K562 (cell line): Measurements from ENCODE around the gene C2orf76. TPM values are rescaled to one million over a fixed set of nuclear protein-coding genes. Genes with fewer than 3 reads are reported as not detected.

Source experiments
- CCAR2 ChIP-seq: fragments of 200-400 bp; formaldehyde crosslinking; IDR thresholded peaks from 2 replicates; pipeline ENCODE4 v1.6.1; 2017; ENCODE audit warnings: mild to moderate bottlenecking, low read depth, low read length
- CEBPG ChIP-seq, 3 experiments: fragments of 200-800 bp in 1 of 3; sonication (Bioruptor generic) in 1 of 3; sonication (generic) in 1 of 3; formaldehyde crosslinking in 1 of 3; IDR thresholded peaks in 2 of 3; conservative IDR thresholded peaks in 1 of 3; 2 replicates each; pipeline versions ENCODE4 v1.6.1 to v1.8.0; 2016 to 2022; ENCODE audit warnings: missing compliant biosample characterization in 2 of 3, missing genetic modification characterization in 2 of 3, mild to moderate bottlenecking in 1 of 3, missing genetic modification reagents in 1 of 3
- CHD2 ChIP-seq: IDR thresholded peaks from 2 replicates; pipeline ENCODE4 v1.6.1; 2011; ENCODE audit warnings: low read depth, low read length
- CHD4 ChIP-seq: fragments of 200-600 bp; sonication (generic); IDR thresholded peaks from 3 replicates; pipeline ENCODE4 v1.6.1; 2012; ENCODE audit warnings: low read depth, mild to moderate bottlenecking, mixed read lengths, low read length, inconsistent platforms; ENCODE audit not compliant: insufficient read depth, insufficient replicate concordance, poor library complexity, severe bottlenecking
- DACH1 ChIP-seq: fragments of 450-650 bp; IDR thresholded peaks from 2 replicates; pipeline ENCODE4 v1.6.1; 2018; ENCODE audit not compliant: partially characterized antibody
- DIDO1 ChIP-seq: fragments of 450-650 bp; IDR thresholded peaks from 2 replicates; pipeline ENCODE4 v1.6.1; 2016; ENCODE audit warnings: low read depth, missing biosample characterization, missing genetic modification characterization
- GABPA ChIP-seq: fragments of 200-800 bp; sonication (Bioruptor generic); conservative IDR thresholded peaks from 2 replicates; pipeline ENCODE4 v1.6.1; 2016; ENCODE audit warnings: low read depth, missing genetic modification characterization, missing compliant biosample characterization
- MAFG ChIP-seq: fragments of 450-650 bp; conservative IDR thresholded peaks from 2 replicates; pipeline ENCODE4 v1.6.1; 2016; ENCODE audit warnings: missing genetic modification characterization, missing compliant biosample characterization
- MEF2A ChIP-seq: IDR thresholded peaks from 2 replicates; pipeline ENCODE4 v1.6.1; 2011; ENCODE audit warnings: low read depth, mild to moderate bottlenecking, low read length, moderate library complexity; ENCODE audit not compliant: control insufficient read depth
- NEUROD1 ChIP-seq: fragments of 150-350 bp; IDR thresholded peaks from 2 replicates; pipeline ENCODE4 v1.6.1; 2014; ENCODE audit warnings: borderline replicate concordance, low read length, low read depth; ENCODE audit not compliant: partially characterized antibody
- NR1H2 ChIP-seq: sonication (generic); formaldehyde crosslinking; IDR thresholded peaks from 2 replicates; pipeline ENCODE4 v1.4.0; 2020; ENCODE audit warnings: mild to moderate bottlenecking, missing genetic modification reagents
- PML ChIP-seq: IDR thresholded peaks from 2 replicates; pipeline ENCODE4 v1.6.1; 2012; ENCODE audit warnings: low read length, inconsistent platforms
- SUPT5H ChIP-seq: fragments of 450-650 bp; IDR thresholded peaks from 2 replicates; pipeline ENCODE4 v1.6.1; 2016
- TBP ChIP-seq: optimal IDR thresholded peaks from 2 replicates; pipeline ENCODE3; 2011; ENCODE audit warnings: low read depth, low read length, improper control_type of control experiment
- ZEB2 ChIP-seq: fragments of 450-650 bp; IDR thresholded peaks from 2 replicates; pipeline ENCODE4 v1.6.1; 2016
- ZNF143 ChIP-seq: sonication (generic); formaldehyde crosslinking; IDR thresholded peaks from 2 replicates; pipeline ENCODE4 v1.9.0; 2022; ENCODE audit warnings: mild to moderate bottlenecking, missing genetic modification reagents
- ZNF79 ChIP-seq: fragments of 250-450 bp; sonication (Bioruptor Pico); IDR thresholded peaks from 2 replicates; pipeline ENCODE4 v1.4.0; 2020; ENCODE audit warnings: low read depth, mild to moderate bottlenecking, moderate library complexity
- polyA plus RNA-seq, 8 experiments: library from polyadenylated mRNA; depleted of rRNA in 4 of 8; stranded (reverse) in 5 of 8; unstranded in 3 of 8; fragments of >200 nt; fragmentation: Nextera tagmentation in 2 of 8; fragmentation: Illumina TruSeq in 1 of 8; extraction: Ambion mirVana in 2 of 8; extraction: Trizol in 1 of 8; gene quantifications; 2 replicates each; pipeline versions ENCODE4 v1.2.1 to v1.2.3, GENCODE V29; 2011 to 2014; ENCODE audit warnings: inconsistent platforms in 1 of 8, missing spikeins in 1 of 8
- total RNA-seq, 7 experiments: library from RNA; depleted of rRNA in 6 of 7; stranded (reverse); fragments of >200 nt in 6 of 7; fragmentation: Illumina TruSeq in 2 of 7; extraction: Trizol in 2 of 7; gene quantifications; 2 replicates each; pipeline versions ENCODE4 v1.2.1 to v1.2.3, GENCODE V29; 2011 to 2021; ENCODE audit warnings: low replicate concordance in 1 of 7
- TF ChIP-seq, protein P1 (sequence below), 2 experiments: fragments of 250-450 bp in 1 of 2; fragments of 450-650 bp in 1 of 2; sonication (Bioruptor Pico) in 1 of 2; IDR thresholded peaks; 2 replicates each; pipeline versions ENCODE4 v1.6.1 to v1.8.0; 2016 to 2021; ENCODE audit warnings: mild to moderate bottlenecking in 2 of 2, moderate library complexity in 2 of 2, missing compliant biosample characterization in 1 of 2, missing genetic modification characterization in 1 of 2
- TF ChIP-seq, protein P2 (sequence below): fragments of 450-650 bp; formaldehyde crosslinking; IDR thresholded peaks from 2 replicates; pipeline ENCODE4 v1.4.0; 2022; ENCODE audit warnings: missing genetic modification characterization
- TF ChIP-seq, protein P3 (sequence below): fragments of 250-450 bp; sonication (Bioruptor Pico); IDR thresholded peaks from 2 replicates; pipeline ENCODE4 v1.6.1; 2021; ENCODE audit warnings: mild to moderate bottlenecking
- TF ChIP-seq, protein P4 (sequence below), 2 experiments: IDR thresholded peaks; 2 replicates each; pipeline ENCODE4 v1.6.1; 2012; ENCODE audit warnings: improper control_type of control experiment in 2 of 2, low read depth in 2 of 2, low read length in 2 of 2, borderline replicate concordance in 1 of 2

The C2orf76 gene
- total and polyA plus RNA-seq, 9 of the 15 experiments (the other 6 are each of a cell fraction or from before 2014, with no cell fraction given): 4.8 to 26.2 (median 14.5) TPM

GRCh38 chr2:119366649-119367471 is at the start of gene C2orf76, which contains the start of gene DBI (continued):
- TF ChIP-seq, protein P1, sequence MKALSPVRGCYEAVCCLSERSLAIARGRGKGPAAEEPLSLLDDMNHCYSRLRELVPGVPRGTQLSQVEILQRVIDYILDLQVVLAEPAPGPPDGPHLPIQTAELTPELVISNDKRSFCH (CRISPR knock-in tag; IDR thresholded peaks at IDR 0.05): no peak
- TF ChIP-seq, protein P1 (tag; IDR thresholded peaks at IDR 0.05): no peak
- TF ChIP-seq CCAR2: no peak
- peak; percentile 99 for TF ChIP-seq CEBPG (CRISPR knock-in tag; IDR thresholded peaks at IDR 0.05)
- TF ChIP-seq CEBPG (tag; conservative IDR thresholded peaks at IDR 0.05 in 1 of 2, IDR thresholded peaks at IDR 0.05 in 1 of 2): peak; percentile 97 to 99
- TF ChIP-seq CHD4: no peak
- no peak for TF ChIP-seq MEF2A
- TF ChIP-seq MAFG (tag): no peak
- TF ChIP-seq DIDO1 (tag): no peak
- TF ChIP-seq CHD2: peak; percentile 42; the same call in 1 of the 2 replicates
- TF ChIP-seq ZEB2: no peak
- peak; percentile 85 for TF ChIP-seq GABPA (tag)
- TF ChIP-seq SUPT5H: peak; percentile 87
- TF ChIP-seq NR1H2 (CRISPR knock-in tag): no peak; the same call in 1 of the 2 replicates
- TF ChIP-seq DACH1: peak; percentile 85
- TF ChIP-seq NEUROD1: peak; percentile 72
- no peak for TF ChIP-seq ZNF79 (CRISPR knock-in tag)
- TF ChIP-seq, protein P2, sequence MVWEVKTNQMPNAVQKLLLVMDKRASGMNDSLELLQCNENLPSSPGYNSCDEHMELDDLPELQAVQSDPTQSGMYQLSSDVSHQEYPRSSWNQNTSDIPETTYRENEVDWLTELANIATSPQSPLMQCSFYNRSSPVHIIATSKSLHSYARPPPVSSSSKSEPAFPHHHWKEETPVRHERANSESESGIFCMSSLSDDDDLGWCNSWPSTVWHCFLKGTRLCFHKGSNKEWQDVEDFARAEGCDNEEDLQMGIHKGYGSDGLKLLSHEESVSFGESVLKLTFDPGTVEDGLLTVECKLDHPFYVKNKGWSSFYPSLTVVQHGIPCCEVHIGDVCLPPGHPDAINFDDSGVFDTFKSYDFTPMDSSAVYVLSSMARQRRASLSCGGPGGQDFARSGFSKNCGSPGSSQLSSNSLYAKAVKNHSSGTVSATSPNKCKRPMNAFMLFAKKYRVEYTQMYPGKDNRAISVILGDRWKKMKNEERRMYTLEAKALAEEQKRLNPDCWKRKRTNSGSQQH (CRISPR knock-in tag): 0 out of 2 replicates have a peak, but pooled peaks have one; percentile 45
- peak; percentile 63; the same call in 1 of the 2 replicates for TF ChIP-seq PML
- TF ChIP-seq, protein P3, sequence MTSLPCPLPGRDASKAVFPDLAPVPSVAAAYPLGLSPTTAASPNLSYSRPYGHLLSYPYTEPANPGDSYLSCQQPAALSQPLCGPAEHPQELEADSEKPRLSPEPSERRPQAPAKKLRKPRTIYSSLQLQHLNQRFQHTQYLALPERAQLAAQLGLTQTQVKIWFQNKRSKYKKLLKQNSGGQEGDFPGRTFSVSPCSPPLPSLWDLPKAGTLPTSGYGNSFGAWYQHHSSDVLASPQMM (CRISPR knock-in tag): no peak
- peak; percentile 81 for TF ChIP-seq ZNF143 (CRISPR knock-in tag)
- TF ChIP-seq, protein P4, sequence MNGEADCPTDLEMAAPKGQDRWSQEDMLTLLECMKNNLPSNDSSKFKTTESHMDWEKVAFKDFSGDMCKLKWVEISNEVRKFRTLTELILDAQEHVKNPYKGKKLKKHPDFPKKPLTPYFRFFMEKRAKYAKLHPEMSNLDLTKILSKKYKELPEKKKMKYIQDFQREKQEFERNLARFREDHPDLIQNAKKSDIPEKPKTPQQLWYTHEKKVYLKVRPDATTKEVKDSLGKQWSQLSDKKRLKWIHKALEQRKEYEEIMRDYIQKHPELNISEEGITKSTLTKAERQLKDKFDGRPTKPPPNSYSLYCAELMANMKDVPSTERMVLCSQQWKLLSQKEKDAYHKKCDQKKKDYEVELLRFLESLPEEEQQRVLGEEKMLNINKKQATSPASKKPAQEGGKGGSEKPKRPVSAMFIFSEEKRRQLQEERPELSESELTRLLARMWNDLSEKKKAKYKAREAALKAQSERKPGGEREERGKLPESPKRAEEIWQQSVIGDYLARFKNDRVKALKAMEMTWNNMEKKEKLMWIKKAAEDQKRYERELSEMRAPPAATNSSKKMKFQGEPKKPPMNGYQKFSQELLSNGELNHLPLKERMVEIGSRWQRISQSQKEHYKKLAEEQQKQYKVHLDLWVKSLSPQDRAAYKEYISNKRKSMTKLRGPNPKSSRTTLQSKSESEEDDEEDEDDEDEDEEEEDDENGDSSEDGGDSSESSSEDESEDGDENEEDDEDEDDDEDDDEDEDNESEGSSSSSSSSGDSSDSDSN (IDR thresholded peaks at IDR 0.05; ENCODE audit: borderline replicate concordance in 1 of 2, low read depth in 2 of 2, low read length in 2 of 2): no peak
- TF ChIP-seq TBP: peak; percentile 89
